NCI-H2196 (cell line): ENCODE results near the gene MSMP.
A peak's percentile ranks its signal among the peaks of the same experiment; 100 is the strongest.

Experiments used
- DNase-seq: peaks from one replicate; lab custom pipeline; 2025; ENCODE audit not compliant: unreplicated experiment; lab: John Stamatoyannopoulos, UW

Gene MSMP

GRCh38 chr9:35754264-35754663, at the start of gene MSMP:
MSMP (minus strand) TSS chr9:35754276; CDS start chr9:35754129, 147 bp downstream.
- DNase-seq: no peak

- DNase-seq: no peak
These were observed 47.5 kb upstream of the MSMP start for GRCh38 chr9:35801328-35802128.

- no peak for DNase-seq
These were observed 46.5 kb upstream of the MSMP start for GRCh38 chr9:35800530-35800929.

- no peak for DNase-seq
These were observed 44.7 kb upstream of the MSMP start for GRCh38 chr9:35798658-35799374.

- DNase-seq: no peak
These were observed 43.4 kb upstream of the MSMP start for GRCh38 chr9:35797311-35798109.

GRCh38 chr9:35795695-35796094, 41.6 kb upstream of the MSMP start:
- no peak for DNase-seq

- DNase-seq: no peak
These were observed 39.4 kb upstream of the MSMP start for GRCh38 chr9:35793461-35793860.

- no peak for DNase-seq
These were observed 38.8 kb upstream of the MSMP start for GRCh38 chr9:35792826-35793225.

- DNase-seq: no peak
These were observed 38.1 kb upstream of the MSMP start for GRCh38 chr9:35792024-35792813.

- no peak for DNase-seq
These were observed 37.3 kb upstream of the MSMP start, which contains the start of gene NPR2 for GRCh38 chr9:35791297-35791921. NPR2 (plus strand) TSS chr9:35791591; CDS start chr9:35792409, 818 bp downstream.

GRCh38 chr9:35790385-35791296, 36.6 kb upstream of the MSMP start:
- DNase-seq: peak; percentile 80

- no peak for DNase-seq
These were observed 35.9 kb upstream of the MSMP start for GRCh38 chr9:35790025-35790384.

- DNase-seq: no peak
These were observed 35.5 kb upstream of the MSMP start for GRCh38 chr9:35789541-35789940.

GRCh38 chr9:35783418-35783817, 29.3 kb upstream of the MSMP start:
- no peak for DNase-seq

GRCh38 chr9:35781066-35781465, 27.0 kb upstream of the MSMP start:
- DNase-seq: no peak

- no peak for DNase-seq
These were observed 24.4 kb upstream of the MSMP start for GRCh38 chr9:35778496-35778895.

GRCh38 chr9:35776018-35776417, 21.9 kb upstream of the MSMP start:
- DNase-seq: peak; percentile 66

GRCh38 chr9:35774907-35775635, 21.0 kb upstream of the MSMP start:
- no peak for DNase-seq

- peak; percentile 21 for DNase-seq
These were observed 17.9 kb upstream of the MSMP start for GRCh38 chr9:35771943-35772342.
